ENCODE results near the gene DPM3. TPM values are rescaled to one million over a fixed set of nuclear protein-coding genes. Genes with fewer than 3 reads are reported as not detected.

DPM3 gene
- total and polyA plus RNA-seq, 2 of the 13 experiments (the other 11 are each of a cell fraction or from before 2014, with no cell fraction given), result 23.2 to 53.4 TPM

GRCh38 chr1:155135415-155136028 is 4.8 kb downstream of the DPM3 start, which contains the start of gene SLC50A1 (continued):
- TF ChIP-seq SRSF9 (IDR thresholded peaks at IDR 0.05; ENCODE audit: borderline replicate concordance, insufficient read depth, low read depth, low read length, poor library complexity, severe bottlenecking), result no peak
- no peak for TF ChIP-seq ADNP (CRISPR knock-in tag; IDR thresholded peaks at IDR 0.05)
- TF ChIP-seq ZBTB40 (IDR thresholded peaks at IDR 0.05), result 0 out of 2 replicates have a peak, but pooled peaks have one; percentile 33
- TF ChIP-seq ZBTB40 (CRISPR knock-in tag; IDR thresholded peaks at IDR 0.05), result peak; percentile 68
- TF ChIP-seq ZNF709 (CRISPR knock-in tag; IDR thresholded peaks at IDR 0.05), result peak; percentile 67; the same call in 1 of the 2 replicates
- TF ChIP-seq ZNF619 (CRISPR knock-in tag; IDR thresholded peaks at IDR 0.05), result 0 out of 2 replicates have a peak, but pooled peaks have one; percentile 43
- peak; percentile 80 for TF ChIP-seq SP4 (CRISPR knock-in tag; IDR thresholded peaks at IDR 0.05)
- peak; percentile 52 for TF ChIP-seq MEF2D (CRISPR knock-in tag; IDR thresholded peaks at IDR 0.05)
- TF ChIP-seq ZSCAN20 (CRISPR knock-in tag; IDR thresholded peaks at IDR 0.05; ENCODE audit: borderline replicate concordance), result 0 out of 2 replicates have a peak, but pooled peaks have one; percentile 16
- TF ChIP-seq ZNF18 (CRISPR knock-in tag; IDR thresholded peaks at IDR 0.05; ENCODE audit: insufficient replicate concordance), result no peak
- TF ChIP-seq ZFP1 (CRISPR knock-in tag; IDR thresholded peaks at IDR 0.05), result no peak
- TF ChIP-seq ZNF710 (CRISPR knock-in tag; IDR thresholded peaks at IDR 0.05; ENCODE audit: borderline replicate concordance), result peak; percentile 76; the same call in 1 of the 2 replicates
- TF ChIP-seq ATRX (CRISPR knock-in tag; IDR thresholded peaks at IDR 0.05; ENCODE audit: borderline replicate concordance), result no peak
- TF ChIP-seq PHF20 (CRISPR knock-in tag; IDR thresholded peaks at IDR 0.05), result no peak
- TF ChIP-seq SYNCRIP (IDR thresholded peaks at IDR 0.05; ENCODE audit: insufficient read depth, low read depth, low read length), result no peak
- TF ChIP-seq PRMT3 (CRISPR knock-in tag; IDR thresholded peaks at IDR 0.05; ENCODE audit: borderline replicate concordance, low read depth), result no peak
- no peak for TF ChIP-seq KDM6A (CRISPR knock-in tag; IDR thresholded peaks at IDR 0.05; ENCODE audit: low read depth)
